HL-60 (cell line): ENCODE data around the gene RSPO3.
"Not testable (repeated sequence)": the region's sequence is repeated elsewhere in the genome, so short reads cannot be mapped to it uniquely, and the experiment has no call there.

Experiments
- DNase-seq, 2 experiments: peaks; one replicate each; pipeline ENCODE4 v3.0.0-alpha.2; 2010 to 2020; ENCODE audit warnings: low read depth in 1 of 2, low spot score in 1 of 2
- H3K27ac ChIP-seq: fragments of 250-450 bp; sonication (Bioruptor Pico); replicated peaks from 2 replicates; pipeline ENCODE4 v1.5.1; 2020; ENCODE audit warnings: mild to moderate bottlenecking, moderate library complexity
- H3K27me3 ChIP-seq: fragments of 250-450 bp; sonication (Bioruptor Pico); 2 replicates; pipeline ENCODE4 v1.5.1; 2021; ENCODE audit warnings: mild to moderate bottlenecking, moderate library complexity; ENCODE audit not compliant: insufficient read depth, poor library complexity, severe bottlenecking
- H3K4me3 ChIP-seq: replicated peaks from 2 replicates; pipeline ENCODE4 v1.5.1; 2011; ENCODE audit warnings: mild to moderate bottlenecking, control low read depth, low read length; ENCODE audit not compliant: insufficient read depth
- GABPA ChIP-seq: IDR thresholded peaks from 2 replicates; pipeline ENCODE4 v1.6.1; 2012; ENCODE audit warnings: low read depth
- POLR2AphosphoS5 ChIP-seq: IDR thresholded peaks from 2 replicates; pipeline ENCODE4 v1.6.1; 2012; ENCODE audit warnings: low read depth
- SPI1 ChIP-seq: IDR thresholded peaks from 2 replicates; pipeline ENCODE4 v1.6.1; 2012; ENCODE audit warnings: low read depth, mild to moderate bottlenecking, borderline replicate concordance
- TF ChIP-seq, protein P1 (sequence below): IDR thresholded peaks from 2 replicates; pipeline ENCODE4 v1.6.1; 2012; ENCODE audit warnings: low read depth; ENCODE audit not compliant: insufficient replicate concordance
- TF ChIP-seq, protein P2 (sequence below): IDR thresholded peaks from one replicate; pipeline ENCODE4 v1.5.1; 2011; ENCODE audit warnings: low read length, control low read depth, inconsistent platforms; ENCODE audit not compliant: insufficient read depth

The RSPO3 gene

DNA sequence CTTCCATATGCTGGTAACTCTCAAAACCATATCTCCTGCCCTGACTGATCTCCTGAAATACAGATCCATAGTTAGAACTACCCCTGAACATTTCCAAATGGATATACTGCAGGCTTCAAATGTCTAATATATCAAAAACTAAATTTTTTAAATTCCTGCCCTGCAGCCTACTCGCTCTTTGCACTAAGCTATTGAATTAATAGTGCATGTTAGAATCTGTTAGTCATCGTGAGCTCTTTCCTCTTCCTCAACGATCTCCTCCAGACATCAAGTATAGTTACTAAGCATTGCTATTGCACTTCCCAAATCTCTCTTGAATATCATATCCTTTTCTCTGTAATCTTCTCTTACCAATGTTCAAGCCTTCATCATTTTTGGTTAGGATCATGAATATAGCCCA lies 26.0 kb upstream of the RSPO3 start:
- no peak overlapping the region for H3K27ac ChIP-seq
- peaks cover 5% of the 10 kb centered on the region for H3K27me3 ChIP-seq
- no peak overlapping the region for H3K4me3 ChIP-seq
- TF ChIP-seq, protein P1, sequence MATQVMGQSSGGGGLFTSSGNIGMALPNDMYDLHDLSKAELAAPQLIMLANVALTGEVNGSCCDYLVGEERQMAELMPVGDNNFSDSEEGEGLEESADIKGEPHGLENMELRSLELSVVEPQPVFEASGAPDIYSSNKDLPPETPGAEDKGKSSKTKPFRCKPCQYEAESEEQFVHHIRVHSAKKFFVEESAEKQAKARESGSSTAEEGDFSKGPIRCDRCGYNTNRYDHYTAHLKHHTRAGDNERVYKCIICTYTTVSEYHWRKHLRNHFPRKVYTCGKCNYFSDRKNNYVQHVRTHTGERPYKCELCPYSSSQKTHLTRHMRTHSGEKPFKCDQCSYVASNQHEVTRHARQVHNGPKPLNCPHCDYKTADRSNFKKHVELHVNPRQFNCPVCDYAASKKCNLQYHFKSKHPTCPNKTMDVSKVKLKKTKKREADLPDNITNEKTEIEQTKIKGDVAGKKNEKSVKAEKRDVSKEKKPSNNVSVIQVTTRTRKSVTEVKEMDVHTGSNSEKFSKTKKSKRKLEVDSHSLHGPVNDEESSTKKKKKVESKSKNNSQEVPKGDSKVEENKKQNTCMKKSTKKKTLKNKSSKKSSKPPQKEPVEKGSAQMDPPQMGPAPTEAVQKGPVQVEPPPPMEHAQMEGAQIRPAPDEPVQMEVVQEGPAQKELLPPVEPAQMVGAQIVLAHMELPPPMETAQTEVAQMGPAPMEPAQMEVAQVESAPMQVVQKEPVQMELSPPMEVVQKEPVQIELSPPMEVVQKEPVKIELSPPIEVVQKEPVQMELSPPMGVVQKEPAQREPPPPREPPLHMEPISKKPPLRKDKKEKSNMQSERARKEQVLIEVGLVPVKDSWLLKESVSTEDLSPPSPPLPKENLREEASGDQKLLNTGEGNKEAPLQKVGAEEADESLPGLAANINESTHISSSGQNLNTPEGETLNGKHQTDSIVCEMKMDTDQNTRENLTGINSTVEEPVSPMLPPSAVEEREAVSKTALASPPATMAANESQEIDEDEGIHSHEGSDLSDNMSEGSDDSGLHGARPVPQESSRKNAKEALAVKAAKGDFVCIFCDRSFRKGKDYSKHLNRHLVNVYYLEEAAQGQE = no peak
- TF ChIP-seq SPI1 = no peak
- TF ChIP-seq, protein P2, sequence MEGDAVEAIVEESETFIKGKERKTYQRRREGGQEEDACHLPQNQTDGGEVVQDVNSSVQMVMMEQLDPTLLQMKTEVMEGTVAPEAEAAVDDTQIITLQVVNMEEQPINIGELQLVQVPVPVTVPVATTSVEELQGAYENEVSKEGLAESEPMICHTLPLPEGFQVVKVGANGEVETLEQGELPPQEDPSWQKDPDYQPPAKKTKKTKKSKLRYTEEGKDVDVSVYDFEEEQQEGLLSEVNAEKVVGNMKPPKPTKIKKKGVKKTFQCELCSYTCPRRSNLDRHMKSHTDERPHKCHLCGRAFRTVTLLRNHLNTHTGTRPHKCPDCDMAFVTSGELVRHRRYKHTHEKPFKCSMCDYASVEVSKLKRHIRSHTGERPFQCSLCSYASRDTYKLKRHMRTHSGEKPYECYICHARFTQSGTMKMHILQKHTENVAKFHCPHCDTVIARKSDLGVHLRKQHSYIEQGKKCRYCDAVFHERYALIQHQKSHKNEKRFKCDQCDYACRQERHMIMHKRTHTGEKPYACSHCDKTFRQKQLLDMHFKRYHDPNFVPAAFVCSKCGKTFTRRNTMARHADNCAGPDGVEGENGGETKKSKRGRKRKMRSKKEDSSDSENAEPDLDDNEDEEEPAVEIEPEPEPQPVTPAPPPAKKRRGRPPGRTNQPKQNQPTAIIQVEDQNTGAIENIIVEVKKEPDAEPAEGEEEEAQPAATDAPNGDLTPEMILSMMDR = no peak
- TF ChIP-seq POLR2AphosphoS5 = no peak
- TF ChIP-seq GABPA = no peak
- DNase-seq = no peak

DNA sequence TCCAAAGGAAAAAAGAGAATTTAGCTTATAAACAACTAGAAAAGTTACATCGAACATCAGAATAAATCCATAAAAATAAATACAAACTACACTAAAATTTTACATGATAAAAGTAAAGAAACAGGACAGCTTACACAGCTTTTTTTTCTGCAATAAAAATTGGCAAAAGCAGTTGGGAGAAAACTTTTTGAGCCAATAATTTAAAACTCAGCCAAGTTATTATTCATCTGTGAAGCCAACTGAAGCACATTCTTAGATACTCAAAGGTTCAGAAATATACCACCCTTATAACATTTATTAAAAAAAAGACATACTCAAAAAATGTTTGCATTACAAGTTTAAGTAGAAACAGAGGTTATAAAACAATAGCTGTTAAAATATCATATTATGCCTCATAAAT lies 23.7 kb upstream of the RSPO3 start:
- DNase-seq = no peak
- TF ChIP-seq GABPA = no peak
- TF ChIP-seq POLR2AphosphoS5 = no peak
- TF ChIP-seq, protein P1 = no peak
- TF ChIP-seq, protein P2 = no peak
- no peak for TF ChIP-seq SPI1
- no peak overlapping the region for H3K4me3 ChIP-seq
- peaks cover 5% of the 10 kb centered on the region for H3K27me3 ChIP-seq
- H3K27ac ChIP-seq = no peak overlapping the region

DNA sequence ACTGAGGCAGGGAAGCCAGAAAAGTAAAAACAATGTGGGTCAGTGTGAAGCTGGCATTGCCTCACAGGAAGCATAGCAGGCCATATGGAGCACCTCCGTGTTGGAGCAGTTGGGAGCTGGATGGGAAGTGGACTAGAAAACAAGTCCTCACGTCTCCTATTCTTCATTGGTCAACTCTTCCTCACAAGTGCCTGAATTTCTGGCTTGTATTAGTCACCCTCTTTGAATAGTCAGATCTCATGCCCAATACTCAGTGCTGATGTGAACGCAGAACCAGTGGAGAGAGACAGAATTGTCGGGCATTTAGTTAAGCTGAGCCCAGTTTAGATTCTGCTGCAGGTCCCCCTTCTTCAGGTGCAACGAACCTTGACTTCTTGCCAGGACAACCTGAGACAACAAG lies 22.3 kb upstream of the RSPO3 start:
- TF ChIP-seq GABPA = no peak
- no peak for TF ChIP-seq SPI1
- TF ChIP-seq, protein P1 = no peak
- no peak for TF ChIP-seq POLR2AphosphoS5
- DNase-seq = no peak
- Histone ChIP-seq H3K27ac (no peak overlapping the region), H3K27me3 (peaks cover 5% of the 10 kb centered on the region), H3K4me3 (no peak overlapping the region)

DNA sequence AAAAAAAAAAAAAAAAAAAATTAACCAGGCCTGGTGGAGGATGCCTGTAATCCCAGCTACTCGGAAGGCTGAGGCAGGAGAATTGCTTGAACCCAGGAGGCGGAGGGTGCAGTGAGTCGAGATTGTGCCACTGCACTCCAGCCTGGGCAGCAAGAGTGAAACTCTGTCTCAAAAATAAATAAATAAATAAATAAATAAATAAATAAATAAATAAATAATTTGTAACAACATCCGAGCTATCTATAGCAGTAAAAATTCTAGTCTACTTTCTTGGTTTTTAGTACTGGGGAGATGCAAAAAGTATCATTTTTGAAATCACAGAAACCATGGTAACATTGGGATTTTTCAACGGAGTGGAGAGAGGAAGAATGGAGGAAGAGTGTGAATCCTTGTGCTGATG lies 21.0 kb upstream of the RSPO3 start:
- H3K4me3 ChIP-seq, H3K27me3 ChIP-seq, DNase-seq, H3K27ac ChIP-seq: not testable (repeated sequence)
